Bone marrow (tissue), 2 donors: ENCODE data around the gene PIP5K1C.
"Not testable (repeated sequence)": the region's sequence is repeated elsewhere in the genome, so short reads cannot be mapped to it uniquely, and the experiment has no call there.

Source experiments
- DNase-seq, 2 donors: peaks; one replicate each; lab custom pipeline; 2025; lab: John Stamatoyannopoulos, UW

The PIP5K1C gene

DNA sequence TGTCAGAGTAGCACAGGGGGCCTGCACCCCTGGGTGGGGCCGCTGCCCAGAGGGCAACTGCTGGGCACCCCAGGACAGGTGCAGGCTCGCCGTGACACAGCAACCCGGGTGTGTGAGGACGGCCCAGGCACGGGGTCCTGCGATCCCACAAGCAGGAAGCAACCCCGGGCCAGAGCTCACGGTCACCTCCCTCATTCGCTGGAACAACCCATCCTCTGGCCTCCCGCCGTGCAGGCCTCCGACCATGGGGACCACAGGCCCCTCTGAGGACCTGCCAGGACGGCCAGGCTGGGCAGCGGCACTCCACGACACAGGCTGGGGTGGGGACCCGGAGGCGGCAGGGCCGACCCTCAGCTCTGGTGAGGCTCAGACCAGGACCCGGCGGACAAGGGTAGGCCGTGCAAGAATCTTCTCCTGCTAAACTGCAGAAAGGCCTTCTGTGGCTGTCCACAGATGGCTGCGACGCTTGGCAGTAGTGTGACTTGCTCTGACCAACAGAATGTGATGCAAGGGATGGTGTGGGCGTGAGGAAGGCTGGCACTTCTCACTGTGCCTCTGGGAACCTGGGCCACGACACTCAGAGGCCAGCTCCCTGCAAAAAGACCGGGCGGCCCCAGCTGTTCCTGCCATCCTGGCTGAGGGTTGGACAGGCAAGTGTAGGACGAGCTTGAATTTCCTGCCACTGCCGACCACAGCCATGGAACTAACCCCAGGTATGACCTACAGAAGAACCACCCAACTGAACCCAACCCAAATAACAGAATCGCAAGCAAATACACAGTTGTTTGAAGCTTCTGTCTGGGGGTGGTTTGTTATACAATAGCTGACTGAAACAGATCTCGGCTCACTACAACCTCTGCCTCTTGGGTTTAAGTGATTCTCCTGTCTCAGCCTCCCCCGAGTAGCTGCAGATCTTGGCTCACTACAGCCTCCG lies 26.5 kb downstream of the PIP5K1C start:
- no peak for DNase-seq

DNA sequence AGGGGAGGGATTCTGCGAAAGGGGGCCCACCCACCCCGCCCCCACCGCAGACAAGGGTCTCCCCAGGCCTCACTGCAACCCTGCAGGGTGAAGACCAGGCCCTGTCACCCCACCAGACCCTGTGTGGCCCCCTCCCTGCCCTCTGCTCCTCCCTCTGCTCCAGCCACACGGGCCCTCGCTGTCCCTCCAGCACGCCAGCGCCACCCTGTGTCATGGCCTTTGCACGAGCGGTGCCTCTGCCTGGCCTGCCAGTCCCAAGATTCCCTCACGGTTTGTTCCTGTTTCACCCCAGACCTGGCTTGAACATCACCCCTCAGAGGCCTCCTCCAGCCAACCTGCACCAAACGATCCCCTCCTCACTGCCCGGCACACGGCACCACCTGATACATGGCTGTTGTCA lies 27.3 kb downstream of the PIP5K1C start:
- no peak for DNase-seq

DNA sequence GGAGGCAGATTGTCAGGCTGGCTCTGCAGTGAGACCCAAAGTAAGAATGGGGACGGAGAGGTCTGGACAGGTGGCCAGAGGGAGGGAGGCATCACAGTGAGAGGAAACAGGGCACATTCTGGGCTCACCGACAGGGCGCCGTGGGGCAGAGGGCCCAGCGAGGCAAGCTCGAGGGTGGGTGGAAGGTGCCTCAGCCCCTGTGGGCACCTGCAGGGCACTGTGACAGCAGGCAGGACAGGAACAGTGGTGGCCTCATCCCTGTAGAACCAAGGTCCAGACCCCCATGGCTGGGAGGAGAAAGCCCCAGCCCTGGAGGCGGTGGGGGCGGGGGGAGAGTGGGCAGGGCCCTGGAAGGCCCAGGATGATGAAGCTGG lies 27.7 kb downstream of the PIP5K1C start:
- no peak for DNase-seq

DNA sequence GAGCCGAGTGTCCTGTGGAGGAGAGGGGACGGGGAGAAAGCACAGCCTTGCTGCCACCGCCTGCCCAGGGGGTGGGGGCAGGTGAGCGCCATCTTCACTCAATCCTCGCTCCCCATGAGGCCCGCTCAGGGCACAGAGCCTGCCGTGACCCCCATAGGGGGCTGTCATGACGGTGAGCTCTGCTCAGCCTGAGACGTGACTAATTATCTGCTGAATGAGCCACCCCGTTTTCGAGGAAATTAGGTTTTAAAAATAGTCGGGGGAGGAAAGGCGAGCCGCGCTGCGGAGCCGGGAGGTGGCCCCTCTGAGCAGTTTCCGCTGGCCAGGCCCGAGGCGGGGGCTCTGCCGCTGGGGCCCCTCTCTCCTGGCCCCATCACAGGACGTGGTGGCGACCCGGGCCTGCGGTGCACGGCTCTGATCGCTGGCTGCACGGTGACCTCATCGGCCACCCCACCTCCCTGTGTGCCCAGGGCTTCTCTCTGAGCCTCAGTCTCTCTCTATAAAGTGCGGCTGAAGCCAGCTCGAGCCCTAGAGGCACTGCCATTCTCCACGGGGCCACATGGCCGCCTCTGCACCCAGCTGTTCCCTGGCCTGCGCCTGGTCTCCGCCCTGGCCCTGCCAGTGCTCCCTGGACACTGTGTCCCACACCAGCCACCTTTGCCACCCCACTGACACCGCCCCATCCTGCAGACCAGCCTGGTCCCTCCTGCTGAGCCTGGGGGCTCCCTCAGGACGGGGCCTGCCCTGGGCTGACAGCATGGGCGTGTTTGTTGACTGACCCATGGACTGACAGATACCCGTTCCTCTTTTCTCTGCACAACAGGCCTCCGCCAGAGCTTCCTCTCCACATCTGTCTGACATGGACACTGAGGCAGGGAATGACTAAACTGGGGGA lies 28.3 kb downstream of the PIP5K1C start:
- peak; percentile 7 to 71 for DNase-seq

DNA sequence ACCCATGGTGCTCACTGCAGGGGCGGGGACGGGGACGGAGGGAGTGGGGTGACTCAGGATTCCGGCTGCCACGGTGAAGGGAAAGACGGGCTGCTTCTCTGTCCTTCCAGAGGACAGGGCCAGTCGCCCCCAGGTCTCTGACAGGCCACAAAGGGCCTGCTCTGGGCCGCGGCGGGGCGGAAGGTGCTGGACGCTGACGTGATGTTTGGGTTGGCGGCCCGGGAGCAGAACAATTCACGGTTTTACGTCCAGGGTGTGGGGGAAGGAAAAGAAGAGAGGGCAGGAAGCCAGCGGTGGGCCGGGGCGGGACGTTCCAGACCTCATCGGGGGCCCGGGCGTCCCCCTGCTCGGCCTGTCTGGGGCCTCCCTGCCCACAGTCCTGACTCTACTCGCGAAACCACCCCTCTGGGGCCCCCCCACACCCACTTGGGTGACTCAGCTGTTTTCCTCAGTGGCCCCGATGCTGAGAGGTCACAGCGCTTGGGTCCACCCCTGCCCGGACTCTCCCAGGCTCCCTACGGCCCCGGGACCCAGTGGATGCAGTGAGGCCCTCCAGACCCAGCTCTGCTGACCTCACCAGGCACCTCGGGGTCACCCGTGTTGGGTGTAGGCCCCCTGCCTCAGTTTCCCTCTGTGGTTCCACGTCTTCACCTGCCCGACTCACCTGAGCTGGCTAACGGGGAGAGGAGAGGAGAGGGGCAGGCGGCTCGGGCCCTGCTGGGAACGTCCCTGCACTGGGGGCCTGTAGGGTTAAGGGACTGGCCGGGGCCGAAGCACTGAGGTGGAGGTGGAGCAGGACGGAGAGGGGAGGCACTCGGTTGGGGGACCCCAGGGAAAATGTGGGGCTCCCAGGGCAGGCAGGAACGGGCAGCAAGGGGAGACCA lies 29.2 kb downstream of the PIP5K1C start:
- DNase-seq: peak; percentile 39 to 56

DNA sequence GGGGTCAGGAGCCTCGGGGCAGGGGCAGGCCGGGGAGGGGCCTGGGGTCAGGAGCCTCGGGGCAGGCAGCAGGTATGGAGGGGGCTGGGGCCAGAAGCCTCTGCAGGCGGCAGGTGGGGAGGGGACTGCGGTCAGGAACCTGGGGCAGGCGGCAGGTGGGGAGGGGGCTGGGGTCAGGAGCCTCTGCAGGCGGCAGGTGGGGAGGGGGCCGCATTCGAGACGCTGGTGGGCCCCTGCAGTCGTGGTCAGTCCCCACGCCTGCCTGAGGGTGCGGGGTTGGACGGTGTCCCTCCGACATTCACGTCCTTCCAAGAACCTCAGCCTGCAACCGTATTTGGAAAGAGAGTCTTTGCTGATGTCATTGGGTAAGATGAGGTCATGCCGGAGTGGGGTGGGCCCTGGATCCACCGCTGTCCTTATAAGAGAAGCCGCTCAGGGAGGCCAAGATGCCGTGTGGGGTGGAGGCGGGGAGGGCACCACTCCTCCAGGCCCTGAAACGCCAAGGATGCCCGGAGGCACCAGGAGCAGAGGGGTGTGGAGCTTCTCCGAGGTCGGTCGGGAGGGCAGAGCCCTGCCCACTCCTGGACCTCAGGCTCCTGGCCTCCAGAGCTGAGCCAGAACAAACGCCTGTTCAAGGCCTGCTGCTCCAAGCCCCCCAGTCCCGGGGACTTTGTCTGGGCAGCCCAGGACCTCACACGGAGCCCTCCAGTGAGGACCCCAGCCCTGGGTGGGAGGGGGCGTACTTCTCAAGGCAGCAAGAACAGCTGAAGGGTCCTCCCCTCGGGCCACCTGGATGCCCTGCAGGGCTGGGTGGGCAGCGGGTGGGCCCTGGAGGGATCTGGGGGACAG lies 30.1 kb downstream of the PIP5K1C start:
- peak in 1 of 2 donors; percentile 4 for DNase-seq

DNA sequence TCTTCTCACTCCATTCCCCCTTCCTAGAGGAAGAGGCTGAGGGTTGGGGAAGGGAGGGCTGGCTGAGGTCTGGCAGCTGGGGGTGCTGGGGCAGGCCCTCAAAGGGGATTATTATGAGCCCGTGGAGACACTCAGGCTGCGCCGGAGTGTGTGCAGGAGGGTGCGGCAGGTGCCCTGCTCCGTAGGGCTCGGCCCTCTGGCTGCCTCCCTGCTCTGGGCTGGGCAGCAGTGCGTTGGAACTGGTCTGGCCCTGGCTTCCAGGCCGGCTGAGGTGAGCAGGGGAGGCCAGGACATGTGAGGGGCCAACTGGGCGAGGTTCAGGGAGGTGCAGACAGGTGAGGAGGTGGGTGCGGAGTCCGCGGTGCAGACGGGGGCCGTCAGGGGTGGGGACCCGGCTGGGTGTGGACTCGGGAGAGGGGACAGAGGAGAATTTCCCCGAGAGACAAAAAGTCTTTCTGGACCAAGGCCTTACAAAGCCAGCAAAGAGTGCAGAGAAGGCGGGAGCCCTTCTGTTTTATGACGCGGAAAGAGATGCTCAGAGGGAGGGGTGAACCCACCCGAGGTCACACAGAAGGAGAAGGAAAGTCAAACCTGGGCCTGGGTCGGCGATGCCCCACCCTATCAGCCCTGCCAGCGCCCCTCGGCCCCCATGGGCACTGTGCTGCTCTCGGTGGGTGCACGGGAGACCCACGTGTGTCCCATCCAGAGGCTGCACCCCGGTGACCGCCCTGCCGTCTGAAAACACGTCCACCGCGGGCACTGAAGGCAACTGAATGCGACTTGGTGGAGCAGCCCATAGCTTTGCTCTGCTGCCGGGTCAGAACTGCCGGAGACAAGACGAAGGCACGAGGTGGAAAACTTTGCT lies 31.0 kb downstream of the PIP5K1C start:
- DNase-seq: no peak

DNA sequence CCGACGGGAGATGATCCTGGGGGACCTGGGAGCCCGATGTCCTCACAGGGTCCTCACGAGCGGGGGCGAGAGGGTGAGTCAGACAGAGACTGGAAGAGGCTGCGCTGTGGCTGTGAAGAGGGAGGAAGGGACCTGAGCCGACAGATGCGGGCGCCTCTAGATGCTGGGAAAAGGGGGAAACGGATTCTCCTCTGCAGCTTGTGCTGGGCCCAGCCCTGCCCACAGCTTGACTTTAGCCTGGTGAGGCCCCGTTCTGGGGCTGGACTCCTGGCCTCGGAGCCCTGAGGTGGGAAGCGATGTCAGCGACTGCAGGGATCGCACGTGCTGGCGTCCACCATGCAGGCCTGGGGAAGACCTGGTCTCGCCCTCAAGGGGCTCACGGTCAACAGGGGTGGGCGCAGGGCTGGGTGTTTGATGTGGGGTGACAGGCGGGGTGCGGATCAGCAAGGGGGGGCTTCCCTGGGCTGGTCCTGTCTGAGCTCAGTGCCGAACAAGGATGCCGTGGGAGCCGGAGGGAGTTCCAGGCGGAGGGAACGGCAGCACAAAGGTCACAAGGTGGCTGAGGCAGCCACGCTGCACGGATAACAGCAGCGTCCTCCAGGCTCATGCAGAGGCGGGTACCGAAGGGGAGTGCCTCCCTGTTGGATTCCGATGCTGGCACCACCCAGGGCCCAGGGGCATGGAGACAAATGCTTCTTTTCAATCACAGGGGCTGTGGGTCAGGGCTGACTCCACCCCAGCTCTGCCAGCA lies 31.8 kb downstream of the PIP5K1C start:
- no peak for DNase-seq

DNA sequence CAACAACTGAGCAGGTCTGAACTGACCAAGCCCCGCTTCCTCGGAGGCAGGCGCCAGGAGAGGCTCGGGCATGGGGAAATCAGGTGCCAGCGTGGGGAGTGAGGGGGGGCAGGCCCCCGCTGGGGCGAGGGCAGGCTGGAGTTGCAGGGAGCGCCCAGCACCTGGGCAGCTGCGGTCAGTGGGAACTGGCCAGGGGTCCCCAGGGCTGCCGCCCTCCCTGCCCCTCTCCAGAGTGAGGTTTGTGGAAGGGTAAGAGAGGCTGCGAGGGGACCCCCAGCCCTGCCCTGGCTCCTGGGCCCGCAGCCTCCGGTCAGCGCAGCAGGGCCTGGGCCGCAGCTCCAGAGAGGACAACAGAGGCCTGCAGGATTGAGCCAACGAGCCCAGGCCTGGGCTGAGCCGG lies 32.5 kb downstream of the PIP5K1C start:
- DNase-seq: no peak

DNA sequence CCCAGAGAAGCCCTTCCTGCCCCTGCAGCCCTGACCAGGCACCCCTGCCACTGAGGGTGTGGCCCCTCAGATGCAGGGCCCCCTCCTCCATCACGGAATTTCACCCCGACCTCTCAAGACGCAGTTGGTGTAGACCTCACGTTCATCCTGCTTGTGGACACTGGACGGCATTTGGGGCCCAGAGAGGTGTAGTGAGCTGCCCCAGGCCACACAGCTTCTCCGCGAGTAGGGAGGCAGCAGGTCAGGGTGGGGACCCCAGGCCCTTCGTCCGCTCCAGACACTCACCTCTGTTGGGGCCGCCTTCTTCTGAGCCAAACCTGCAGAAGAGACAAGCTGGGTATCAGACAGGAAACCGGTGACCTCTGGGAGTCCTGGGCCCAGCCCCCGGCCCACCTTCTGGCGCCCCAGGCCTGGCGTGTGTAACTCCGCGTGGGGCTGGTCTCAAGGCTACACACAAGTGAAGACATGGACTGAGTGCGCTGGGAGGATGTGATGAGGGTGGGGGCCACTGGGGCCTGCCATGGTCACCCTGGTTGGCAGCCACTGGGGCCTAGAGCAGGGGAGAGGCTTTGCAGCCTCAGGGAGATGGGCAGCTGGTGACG lies 33.1 kb downstream of the PIP5K1C start:
- no peak for DNase-seq

DNA sequence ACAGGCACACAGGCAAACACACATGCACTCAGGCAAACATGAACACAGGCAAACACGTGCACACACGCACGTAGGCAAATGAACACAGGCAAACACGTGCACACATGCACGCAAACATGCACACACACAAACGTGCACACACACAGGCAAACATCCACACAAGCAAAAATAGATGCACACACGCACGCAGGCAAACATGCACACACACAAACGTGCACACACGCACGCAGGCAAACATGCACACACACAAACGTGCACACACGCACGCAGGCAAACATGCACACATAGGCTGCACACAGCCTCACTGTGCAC lies 33.8 kb downstream of the PIP5K1C start:
- DNase-seq: not testable (repeated sequence)

DNA sequence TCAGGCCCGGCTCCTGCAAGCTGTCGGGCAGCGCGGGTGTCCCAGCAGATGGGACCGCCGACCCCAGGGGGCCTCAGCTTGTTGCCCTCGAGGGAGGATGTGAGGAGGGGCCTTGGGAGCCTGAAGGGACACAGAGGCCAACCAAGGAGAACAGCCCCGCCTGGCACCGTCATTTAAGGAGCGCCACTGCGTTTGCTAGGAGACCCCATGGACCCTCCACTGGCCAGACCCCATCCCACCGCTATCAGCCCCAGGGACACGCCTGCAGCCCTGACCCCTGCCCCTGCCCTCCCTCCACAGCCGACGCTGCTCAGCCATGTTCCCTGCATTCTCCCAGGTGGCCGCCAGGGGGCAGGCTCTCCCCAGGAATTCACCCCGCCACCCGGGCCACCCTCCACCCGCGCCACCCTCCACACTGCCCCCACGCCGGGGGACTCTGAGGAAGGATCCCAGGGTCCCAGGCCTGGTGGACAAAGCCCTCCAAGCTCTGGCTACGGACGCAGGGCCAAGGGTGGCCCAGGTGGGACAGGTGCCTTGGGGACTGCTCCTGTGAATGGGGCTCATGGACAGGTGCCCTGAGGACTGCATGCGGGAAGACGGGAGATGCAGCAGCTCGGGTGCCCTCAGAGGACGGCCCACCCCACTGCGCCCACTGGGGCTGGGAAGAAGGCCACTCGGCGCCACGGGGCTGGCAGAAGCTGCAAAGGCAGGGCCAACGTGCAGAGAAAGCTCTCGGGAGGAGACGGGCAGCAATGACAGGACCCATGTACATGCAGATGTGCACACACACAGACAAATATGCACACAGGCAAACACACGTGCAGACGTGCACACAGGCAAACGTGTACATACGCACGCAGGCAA lies 34.4 kb downstream of the PIP5K1C start:
- peak; percentile 39 to 50 for DNase-seq

DNA sequence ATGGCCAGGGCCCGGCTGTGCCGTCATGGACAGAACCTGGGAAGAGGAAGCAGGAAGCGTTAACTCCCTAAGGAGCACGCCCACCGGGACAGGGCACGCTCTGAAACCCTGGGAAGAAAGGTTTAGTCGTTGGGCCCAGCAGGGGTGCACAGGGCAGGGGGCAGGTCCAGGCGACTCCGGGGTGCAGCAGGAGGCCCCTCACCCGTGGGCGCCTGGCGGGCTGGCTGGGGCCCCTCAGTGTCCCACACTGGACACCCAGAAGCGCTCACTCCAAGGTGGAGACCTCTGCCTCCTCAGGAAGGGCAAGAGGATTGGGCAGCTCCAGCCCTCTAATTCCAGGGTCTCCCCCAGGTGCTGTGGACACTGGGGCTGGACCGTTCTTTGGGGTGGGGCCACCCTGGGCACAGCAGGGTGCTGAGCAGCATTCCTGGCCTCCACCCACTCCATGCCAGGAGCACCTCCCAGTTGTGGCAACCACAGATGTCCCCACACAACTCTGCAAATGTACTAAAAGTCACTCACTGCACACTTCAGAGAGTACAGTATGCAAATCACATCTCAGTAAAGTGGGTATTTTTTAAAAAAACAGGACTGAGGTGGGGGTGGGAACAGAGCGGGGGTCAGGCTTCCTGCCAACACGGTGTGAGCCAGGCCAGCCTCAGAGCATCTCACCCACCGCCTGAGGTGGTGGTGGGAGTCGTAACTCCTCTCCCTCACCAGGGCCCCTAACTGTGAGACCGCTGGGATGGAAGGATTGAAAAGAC lies 35.2 kb downstream of the PIP5K1C start:
- DNase-seq: no peak

DNA sequence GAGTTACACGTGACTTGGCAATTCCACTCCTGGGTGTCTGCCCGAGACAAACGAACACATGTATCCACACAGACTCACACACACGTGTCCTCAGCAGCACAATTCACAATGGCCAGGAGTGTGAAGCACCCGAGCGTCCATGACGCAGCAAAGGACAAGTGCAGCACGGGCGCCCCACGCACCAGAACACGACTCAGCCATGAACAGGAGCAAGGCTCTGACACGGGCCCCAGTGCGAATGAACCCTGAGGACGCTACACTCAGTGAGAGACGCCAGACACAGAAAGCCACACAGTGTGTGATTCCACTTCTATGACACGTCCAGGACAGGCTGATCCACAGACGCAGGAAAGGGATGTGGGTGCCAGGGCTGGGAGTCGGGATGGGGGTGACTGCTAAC lies 36.4 kb downstream of the PIP5K1C start:
- no peak for DNase-seq

DNA sequence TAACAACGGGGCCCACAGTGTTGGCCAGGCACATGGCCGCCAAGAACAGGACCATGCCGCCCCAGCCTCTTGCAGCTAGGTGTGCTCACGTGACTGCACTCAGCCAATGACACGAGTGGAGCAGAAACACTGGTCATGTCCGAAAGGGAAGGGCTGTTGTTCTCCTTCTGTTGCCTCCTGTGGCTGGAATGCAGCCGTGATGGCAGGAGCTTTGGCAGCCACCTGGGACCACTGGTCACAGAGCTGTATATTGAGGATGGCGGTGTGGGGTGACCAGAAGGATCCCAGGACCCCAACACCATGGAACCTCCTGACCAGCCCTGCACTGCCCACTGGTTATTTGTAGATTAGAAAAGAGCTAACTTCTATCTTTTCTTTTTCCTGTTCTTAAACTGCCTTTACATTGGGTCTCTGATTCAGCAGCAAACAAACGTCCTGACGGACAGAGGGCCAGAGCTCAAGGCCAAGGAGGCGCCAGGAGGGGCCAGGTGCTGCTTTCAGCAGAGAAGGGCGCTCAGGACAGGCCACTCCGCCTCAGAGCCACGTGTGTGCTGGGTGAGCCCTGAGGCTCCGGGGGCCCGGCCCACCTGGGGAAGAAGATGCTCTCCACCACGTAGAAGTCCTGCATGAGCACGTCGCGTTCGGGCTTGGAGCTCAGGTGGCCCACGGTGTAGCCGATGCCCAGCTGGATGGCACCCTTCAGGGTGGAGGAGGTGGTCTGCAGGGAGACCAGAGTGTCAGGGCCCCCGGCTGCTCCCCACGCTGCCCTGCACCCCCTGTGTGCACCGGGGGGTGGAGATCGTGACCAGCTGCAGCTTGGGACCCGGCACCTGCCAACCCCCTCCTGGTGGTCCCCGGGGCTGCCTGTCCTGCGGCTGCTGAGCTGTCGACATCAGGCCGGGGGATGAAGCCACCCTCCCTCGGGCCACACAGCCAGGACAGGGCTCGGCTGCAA lies 38.7 kb downstream of the PIP5K1C start:
- no peak for DNase-seq
